ENCODE results near the gene MRPL18.

Gene MRPL18

GRCh38 chr6:159844737-159845645 lies 54.7 kb downstream of the MRPL18 start:
- FAIRE-seq, result no peak
